ENCODE results near the gene TEX2. TPM values are rescaled to one million over a fixed set of nuclear protein-coding genes. Genes with fewer than 3 reads are reported as not detected.
A peak's percentile ranks its signal among the peaks of the same experiment; 100 is the strongest.

Gene TEX2
- total and polyA plus RNA-seq, 2 of the 13 experiments (the other 11 are each of a cell fraction or from before 2014, with no cell fraction given) = 21.4 to 37.7 TPM

DNA sequence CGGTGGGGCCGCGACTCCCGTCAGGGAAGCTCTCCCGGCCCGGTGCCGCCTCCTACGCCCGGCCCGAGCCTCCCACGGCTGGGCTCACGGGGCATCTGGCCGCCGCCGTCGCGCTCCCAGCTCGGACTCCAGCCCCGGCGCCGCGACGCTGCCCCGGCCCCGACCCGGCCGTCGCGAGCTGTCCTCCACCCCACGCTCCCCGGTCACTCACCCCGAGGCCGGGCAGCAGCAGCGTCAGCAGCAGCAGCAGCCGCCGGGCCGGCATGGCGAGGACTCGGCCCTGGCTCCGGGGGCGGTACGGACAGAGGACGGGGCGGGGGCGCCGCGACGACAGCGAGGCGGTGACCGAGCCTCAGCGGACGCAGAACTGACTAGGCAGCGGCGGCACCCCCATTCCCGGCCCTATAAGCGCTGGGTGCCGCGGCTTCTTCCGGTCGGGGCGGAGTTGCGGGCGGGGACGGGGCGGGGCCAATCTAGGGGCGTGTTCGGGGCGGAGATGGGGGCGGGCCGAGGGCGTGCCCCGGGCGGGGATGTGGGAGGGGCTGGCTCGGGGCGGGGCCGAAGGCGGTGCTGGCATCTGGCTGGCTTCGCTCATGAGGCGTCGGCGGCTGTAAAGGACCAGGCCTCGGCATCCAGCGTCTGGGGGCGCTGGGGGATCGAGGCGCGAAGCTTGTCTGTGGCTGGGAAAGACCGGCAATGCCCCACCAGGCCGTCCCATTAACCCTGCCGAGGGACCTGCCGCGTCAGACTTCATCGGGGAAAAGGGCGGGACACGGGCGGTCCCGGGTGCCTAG, 133.1 kb downstream of the TEX2 start, which contains the start of gene ERN1 (continued):
- TF ChIP-seq NCOA1 (CRISPR knock-in tag; IDR thresholded peaks at IDR 0.05) (no peak), SNAPC2 (CRISPR knock-in tag; IDR thresholded peaks at IDR 0.05) (peak; percentile 39; the same call in 1 of the 2 replicates), SMAD1 (CRISPR knock-in tag; IDR thresholded peaks at IDR 0.05; ENCODE audit: borderline replicate concordance, low read depth) (no peak), PHF5A (CRISPR knock-in tag; IDR thresholded peaks at IDR 0.05; ENCODE audit: low read depth, unreplicated experiment) (peak; percentile 17), RFXANK (CRISPR knock-in tag; IDR thresholded peaks at IDR 0.05) (0 out of 2 replicates have a peak, but pooled peaks have one; percentile 53), ZNF121 (CRISPR knock-in tag; IDR thresholded peaks at IDR 0.05) (peak; percentile 61; the same call in 1 of the 2 replicates), RFX1 (IDR thresholded peaks at IDR 0.05) (no peak), CCAR2 (optimal IDR thresholded peaks at IDR 0.05; ENCODE audit: low read depth, low read length) (no peak), SUZ12 (IDR thresholded peaks at IDR 0.05; ENCODE audit: low read depth, low read length) (no peak), ZNF678 (CRISPR knock-in tag; IDR thresholded peaks at IDR 0.05) (no peak), ARHGAP35 (CRISPR knock-in tag; IDR thresholded peaks at IDR 0.05; ENCODE audit: borderline replicate concordance) (peak; percentile 45; the same call in 1 of the 2 replicates), TBX3 (IDR thresholded peaks at IDR 0.05; ENCODE audit: borderline replicate concordance) (no peak), ZFP37 (CRISPR knock-in tag; IDR thresholded peaks at IDR 0.05; ENCODE audit: borderline replicate concordance) (peak; percentile 20; the same call in 1 of the 2 replicates), SSRP1 (CRISPR knock-in tag; IDR thresholded peaks at IDR 0.05) (peak; percentile 72; the same call in 1 of the 2 replicates)
- TF ChIP-seq, protein P1, sequence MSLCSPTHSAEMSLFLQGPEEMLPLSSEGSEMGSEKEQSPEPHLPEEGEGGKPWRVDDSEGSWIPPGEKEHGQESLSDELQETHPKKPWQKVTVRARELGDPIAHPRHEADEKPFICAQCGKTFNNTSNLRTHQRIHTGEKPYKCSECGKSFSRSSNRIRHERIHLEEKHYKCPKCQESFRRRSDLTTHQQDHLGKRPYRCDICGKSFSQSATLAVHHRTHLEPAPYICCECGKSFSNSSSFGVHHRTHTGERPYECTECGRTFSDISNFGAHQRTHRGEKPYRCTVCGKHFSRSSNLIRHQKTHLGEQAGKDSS (CRISPR knock-in tag; IDR thresholded peaks at IDR 0.05; ENCODE audit: borderline replicate concordance, low read depth) = peak; percentile 91; the same call in 1 of the 2 replicates
- TF ChIP-seq, protein P2, sequence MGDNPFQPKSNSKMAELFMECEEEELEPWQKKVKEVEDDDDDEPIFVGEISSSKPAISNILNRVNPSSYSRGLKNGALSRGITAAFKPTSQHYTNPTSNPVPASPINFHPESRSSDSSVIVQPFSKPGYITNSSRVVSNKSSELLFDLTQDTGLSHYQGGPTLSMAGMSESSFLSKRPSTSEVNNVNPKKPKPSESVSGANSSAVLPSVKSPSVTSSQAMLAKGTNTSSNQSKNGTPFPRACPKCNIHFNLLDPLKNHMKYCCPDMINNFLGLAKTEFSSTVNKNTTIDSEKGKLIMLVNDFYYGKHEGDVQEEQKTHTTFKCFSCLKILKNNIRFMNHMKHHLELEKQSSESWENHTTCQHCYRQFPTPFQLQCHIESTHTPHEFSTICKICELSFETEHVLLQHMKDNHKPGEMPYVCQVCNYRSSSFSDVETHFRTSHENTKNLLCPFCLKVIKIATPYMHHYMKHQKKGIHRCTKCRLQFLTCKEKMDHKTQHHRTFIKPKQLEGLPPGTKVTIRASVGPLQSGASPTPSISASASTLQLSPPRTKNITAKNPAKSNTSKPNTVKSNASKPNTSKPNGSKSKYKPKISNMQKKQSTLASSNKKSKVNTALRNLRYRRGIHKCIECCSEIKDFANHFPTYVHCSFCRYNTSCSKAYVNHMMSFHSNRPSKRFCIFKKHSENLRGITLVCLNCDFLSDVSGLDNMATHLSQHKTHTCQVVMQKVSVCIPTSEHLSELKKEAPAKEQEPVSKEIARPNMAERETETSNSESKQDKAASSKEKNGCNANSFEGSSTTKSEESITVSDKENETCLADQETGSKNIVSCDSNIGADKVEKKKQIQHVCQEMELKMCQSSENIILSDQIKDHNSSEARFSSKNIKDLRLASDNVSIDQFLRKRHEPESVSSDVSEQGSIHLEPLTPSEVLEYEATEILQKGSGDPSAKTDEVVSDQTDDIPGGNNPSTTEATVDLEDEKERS (CRISPR knock-in tag; IDR thresholded peaks at IDR 0.05) = peak; percentile 44; the same call in 1 of the 2 replicates
- TF ChIP-seq, protein P3, sequence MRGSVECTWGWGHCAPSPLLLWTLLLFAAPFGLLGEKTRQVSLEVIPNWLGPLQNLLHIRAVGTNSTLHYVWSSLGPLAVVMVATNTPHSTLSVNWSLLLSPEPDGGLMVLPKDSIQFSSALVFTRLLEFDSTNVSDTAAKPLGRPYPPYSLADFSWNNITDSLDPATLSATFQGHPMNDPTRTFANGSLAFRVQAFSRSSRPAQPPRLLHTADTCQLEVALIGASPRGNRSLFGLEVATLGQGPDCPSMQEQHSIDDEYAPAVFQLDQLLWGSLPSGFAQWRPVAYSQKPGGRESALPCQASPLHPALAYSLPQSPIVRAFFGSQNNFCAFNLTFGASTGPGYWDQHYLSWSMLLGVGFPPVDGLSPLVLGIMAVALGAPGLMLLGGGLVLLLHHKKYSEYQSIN (CRISPR knock-in tag; IDR thresholded peaks at IDR 0.05; ENCODE audit: borderline replicate concordance) = no peak
- TF ChIP-seq, protein P4, sequence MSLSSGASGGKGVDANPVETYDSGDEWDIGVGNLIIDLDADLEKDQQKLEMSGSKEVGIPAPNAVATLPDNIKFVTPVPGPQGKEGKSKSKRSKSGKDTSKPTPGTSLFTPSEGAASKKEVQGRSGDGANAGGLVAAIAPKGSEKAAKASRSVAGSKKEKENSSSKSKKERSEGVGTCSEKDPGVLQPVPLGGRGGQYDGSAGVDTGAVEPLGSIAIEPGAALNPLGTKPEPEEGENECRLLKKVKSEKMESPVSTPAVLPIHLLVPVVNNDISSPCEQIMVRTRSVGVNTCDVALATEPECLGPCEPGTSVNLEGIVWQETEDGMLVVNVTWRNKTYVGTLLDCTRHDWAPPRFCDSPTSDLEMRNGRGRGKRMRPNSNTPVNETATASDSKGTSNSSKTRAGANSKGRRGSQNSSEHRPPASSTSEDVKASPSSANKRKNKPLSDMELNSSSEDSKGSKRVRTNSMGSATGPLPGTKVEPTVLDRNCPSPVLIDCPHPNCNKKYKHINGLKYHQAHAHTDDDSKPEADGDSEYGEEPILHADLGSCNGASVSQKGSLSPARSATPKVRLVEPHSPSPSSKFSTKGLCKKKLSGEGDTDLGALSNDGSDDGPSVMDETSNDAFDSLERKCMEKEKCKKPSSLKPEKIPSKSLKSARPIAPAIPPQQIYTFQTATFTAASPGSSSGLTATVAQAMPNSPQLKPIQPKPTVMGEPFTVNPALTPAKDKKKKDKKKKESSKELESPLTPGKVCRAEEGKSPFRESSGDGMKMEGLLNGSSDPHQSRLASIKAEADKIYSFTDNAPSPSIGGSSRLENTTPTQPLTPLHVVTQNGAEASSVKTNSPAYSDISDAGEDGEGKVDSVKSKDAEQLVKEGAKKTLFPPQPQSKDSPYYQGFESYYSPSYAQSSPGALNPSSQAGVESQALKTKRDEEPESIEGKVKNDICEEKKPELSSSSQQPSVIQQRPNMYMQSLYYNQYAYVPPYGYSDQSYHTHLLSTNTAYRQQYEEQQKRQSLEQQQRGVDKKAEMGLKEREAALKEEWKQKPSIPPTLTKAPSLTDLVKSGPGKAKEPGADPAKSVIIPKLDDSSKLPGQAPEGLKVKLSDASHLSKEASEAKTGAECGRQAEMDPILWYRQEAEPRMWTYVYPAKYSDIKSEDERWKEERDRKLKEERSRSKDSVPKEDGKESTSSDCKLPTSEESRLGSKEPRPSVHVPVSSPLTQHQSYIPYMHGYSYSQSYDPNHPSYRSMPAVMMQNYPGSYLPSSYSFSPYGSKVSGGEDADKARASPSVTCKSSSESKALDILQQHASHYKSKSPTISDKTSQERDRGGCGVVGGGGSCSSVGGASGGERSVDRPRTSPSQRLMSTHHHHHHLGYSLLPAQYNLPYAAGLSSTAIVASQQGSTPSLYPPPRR (CRISPR knock-in tag; IDR thresholded peaks at IDR 0.05; ENCODE audit: borderline replicate concordance) = peak; percentile 67; the same call in 1 of the 2 replicates

Measured in HepG2 (cell line).